ENCODE results near the gene OR13J1. TPM values are rescaled to one million over a fixed set of nuclear protein-coding genes. Genes with fewer than 3 reads are reported as not detected.

The OR13J1 gene
- total RNA-seq, 1 experiment from 2014 or later: not detected

GRCh38 chr9:35912791-35913400 lies 42.7 kb upstream of the OR13J1 start:
- H3K4me3 Mint-ChIP-seq: no peak overlapping the region
- POLR2A ChIA-PET: no interaction called here

More at GRCh38 chr9:35912791-35913400, 42.7 kb upstream of the OR13J1 start:
- H3K27ac Mint-ChIP-seq: no peak overlapping the region
- H3K27me3 Mint-ChIP-seq (ENCODE audit: low read depth): peaks cover 4% of the 10 kb centered on the region; the same call in 1 of the 2 replicates
- CTCF ChIA-PET: interaction anchor here (1.9 to 2.4 kb wide), 2 partner anchors 10 to 123 kb away, joined by 10 to 12 read pairs; no protein-coding TSS in a partner anchor
- no peaks in the 10 kb centered on the region for H3K9me3 Mint-ChIP-seq
- DNase-seq (ENCODE audit: low spot score): no peak
- no peak for ATAC-seq
- H3K4me1 Mint-ChIP-seq: peaks cover 33% of the 10 kb centered on the region
- TF ChIP-seq AFF4 (CRISPR knock-in tag; IDR thresholded peaks at IDR 0.05; ENCODE audit: borderline replicate concordance): no peak
- no peak for TF ChIP-seq ETV6 (CRISPR knock-in tag; IDR thresholded peaks at IDR 0.05)
- TF ChIP-seq, protein P1, sequence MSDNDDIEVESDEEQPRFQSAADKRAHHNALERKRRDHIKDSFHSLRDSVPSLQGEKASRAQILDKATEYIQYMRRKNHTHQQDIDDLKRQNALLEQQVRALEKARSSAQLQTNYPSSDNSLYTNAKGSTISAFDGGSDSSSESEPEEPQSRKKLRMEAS (CRISPR knock-in tag; IDR thresholded peaks at IDR 0.05): no peak
- TF ChIP-seq ZBTB21 (CRISPR knock-in tag; IDR thresholded peaks at IDR 0.05; ENCODE audit: borderline replicate concordance): no peak
- TF ChIP-seq ZNF423 (CRISPR knock-in tag; IDR thresholded peaks at IDR 0.05): no peak
- TF ChIP-seq ELF4 (CRISPR knock-in tag; IDR thresholded peaks at IDR 0.05; ENCODE audit: low read depth): no peak
- TF ChIP-seq, protein P2, sequence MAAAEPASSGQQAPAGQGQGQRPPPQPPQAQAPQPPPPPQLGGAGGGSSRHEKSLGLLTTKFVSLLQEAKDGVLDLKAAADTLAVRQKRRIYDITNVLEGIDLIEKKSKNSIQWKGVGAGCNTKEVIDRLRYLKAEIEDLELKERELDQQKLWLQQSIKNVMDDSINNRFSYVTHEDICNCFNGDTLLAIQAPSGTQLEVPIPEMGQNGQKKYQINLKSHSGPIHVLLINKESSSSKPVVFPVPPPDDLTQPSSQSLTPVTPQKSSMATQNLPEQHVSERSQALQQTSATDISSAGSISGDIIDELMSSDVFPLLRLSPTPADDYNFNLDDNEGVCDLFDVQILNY (CRISPR knock-in tag; IDR thresholded peaks at IDR 0.05): no peak
- TF ChIP-seq, protein P3, sequence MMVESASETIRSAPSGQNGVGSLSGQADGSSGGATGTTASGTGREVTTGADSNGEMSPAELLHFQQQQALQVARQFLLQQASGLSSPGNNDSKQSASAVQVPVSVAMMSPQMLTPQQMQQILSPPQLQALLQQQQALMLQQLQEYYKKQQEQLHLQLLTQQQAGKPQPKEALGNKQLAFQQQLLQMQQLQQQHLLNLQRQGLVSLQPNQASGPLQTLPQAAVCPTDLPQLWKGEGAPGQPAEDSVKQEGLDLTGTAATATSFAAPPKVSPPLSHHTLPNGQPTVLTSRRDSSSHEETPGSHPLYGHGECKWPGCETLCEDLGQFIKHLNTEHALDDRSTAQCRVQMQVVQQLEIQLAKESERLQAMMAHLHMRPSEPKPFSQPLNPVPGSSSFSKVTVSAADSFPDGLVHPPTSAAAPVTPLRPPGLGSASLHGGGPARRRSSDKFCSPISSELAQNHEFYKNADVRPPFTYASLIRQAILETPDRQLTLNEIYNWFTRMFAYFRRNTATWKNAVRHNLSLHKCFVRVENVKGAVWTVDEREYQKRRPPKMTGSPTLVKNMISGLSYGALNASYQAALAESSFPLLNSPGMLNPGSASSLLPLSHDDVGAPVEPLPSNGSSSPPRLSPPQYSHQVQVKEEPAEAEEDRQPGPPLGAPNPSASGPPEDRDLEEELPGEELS (CRISPR knock-in tag; IDR thresholded peaks at IDR 0.05): no peak
- no peak for TF ChIP-seq SMAD4 (CRISPR knock-in tag; IDR thresholded peaks at IDR 0.05)
- TF ChIP-seq, protein P4, sequence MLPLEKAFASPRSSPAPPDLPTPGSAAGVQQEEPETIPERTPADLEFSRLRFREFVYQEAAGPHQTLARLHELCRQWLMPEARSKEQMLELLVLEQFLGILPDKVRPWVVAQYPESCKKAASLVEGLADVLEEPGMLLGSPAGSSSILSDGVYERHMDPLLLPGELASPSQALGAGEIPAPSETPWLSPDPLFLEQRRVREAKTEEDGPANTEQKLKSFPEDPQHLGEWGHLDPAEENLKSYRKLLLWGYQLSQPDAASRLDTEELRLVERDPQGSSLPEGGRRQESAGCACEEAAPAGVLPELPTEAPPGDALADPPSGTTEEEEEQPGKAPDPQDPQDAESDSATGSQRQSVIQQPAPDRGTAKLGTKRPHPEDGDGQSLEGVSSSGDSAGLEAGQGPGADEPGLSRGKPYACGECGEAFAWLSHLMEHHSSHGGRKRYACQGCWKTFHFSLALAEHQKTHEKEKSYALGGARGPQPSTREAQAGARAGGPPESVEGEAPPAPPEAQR (CRISPR knock-in tag; IDR thresholded peaks at IDR 0.05): no peak
- TF ChIP-seq ATF6 (CRISPR knock-in tag; IDR thresholded peaks at IDR 0.05): no peak
- no peak for TF ChIP-seq ZNF396 (CRISPR knock-in tag; IDR thresholded peaks at IDR 0.05; ENCODE audit: borderline replicate concordance)
- TF ChIP-seq ZNF317 (CRISPR knock-in tag; IDR thresholded peaks at IDR 0.05; ENCODE audit: borderline replicate concordance, low read depth): no peak
- no peak for TF ChIP-seq GRHL2 (CRISPR knock-in tag; IDR thresholded peaks at IDR 0.05; ENCODE audit: insufficient replicate concordance, severe bottlenecking)
- no peak for TF ChIP-seq ZNF121 (CRISPR knock-in tag; IDR thresholded peaks at IDR 0.05)
- TF ChIP-seq, protein P5, sequence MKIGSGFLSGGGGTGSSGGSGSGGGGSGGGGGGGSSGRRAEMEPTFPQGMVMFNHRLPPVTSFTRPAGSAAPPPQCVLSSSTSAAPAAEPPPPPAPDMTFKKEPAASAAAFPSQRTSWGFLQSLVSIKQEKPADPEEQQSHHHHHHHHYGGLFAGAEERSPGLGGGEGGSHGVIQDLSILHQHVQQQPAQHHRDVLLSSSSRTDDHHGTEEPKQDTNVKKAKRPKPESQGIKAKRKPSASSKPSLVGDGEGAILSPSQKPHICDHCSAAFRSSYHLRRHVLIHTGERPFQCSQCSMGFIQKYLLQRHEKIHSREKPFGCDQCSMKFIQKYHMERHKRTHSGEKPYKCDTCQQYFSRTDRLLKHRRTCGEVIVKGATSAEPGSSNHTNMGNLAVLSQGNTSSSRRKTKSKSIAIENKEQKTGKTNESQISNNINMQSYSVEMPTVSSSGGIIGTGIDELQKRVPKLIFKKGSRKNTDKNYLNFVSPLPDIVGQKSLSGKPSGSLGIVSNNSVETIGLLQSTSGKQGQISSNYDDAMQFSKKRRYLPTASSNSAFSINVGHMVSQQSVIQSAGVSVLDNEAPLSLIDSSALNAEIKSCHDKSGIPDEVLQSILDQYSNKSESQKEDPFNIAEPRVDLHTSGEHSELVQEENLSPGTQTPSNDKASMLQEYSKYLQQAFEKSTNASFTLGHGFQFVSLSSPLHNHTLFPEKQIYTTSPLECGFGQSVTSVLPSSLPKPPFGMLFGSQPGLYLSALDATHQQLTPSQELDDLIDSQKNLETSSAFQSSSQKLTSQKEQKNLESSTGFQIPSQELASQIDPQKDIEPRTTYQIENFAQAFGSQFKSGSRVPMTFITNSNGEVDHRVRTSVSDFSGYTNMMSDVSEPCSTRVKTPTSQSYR (CRISPR knock-in tag; IDR thresholded peaks at IDR 0.05): no peak
- no peak for TF ChIP-seq PRDM15 (CRISPR knock-in tag; IDR thresholded peaks at IDR 0.05)
- no peaks in the 10 kb centered on the region for H3K36me3 Mint-ChIP-seq
